Activated CD4-positive, CD25-positive, alpha-beta regulatory T cell treated with anti-CD3 and anti-CD28 coated beads, Interleukin-2, amount 50 U/mL, for 16 hours (primary cell): ENCODE measurements around the gene RASGRP2.

ENCODE experiments used
- DNase-seq: peaks from one replicate; pipeline ENCODE4 v3.0.0-alpha.2; 2020; ENCODE audit warnings: low read depth, low spot score

Gene RASGRP2

GRCh38 chr11:64698427-64698826, 45.5 kb downstream of the RASGRP2 start:
- no peak for DNase-seq

- no peak for DNase-seq
These were observed 46.1 kb downstream of the RASGRP2 start for GRCh38 chr11:64697663-64698375.

GRCh38 chr11:64696045-64696444, 47.9 kb downstream of the RASGRP2 start:
- DNase-seq, result no peak

DNA sequence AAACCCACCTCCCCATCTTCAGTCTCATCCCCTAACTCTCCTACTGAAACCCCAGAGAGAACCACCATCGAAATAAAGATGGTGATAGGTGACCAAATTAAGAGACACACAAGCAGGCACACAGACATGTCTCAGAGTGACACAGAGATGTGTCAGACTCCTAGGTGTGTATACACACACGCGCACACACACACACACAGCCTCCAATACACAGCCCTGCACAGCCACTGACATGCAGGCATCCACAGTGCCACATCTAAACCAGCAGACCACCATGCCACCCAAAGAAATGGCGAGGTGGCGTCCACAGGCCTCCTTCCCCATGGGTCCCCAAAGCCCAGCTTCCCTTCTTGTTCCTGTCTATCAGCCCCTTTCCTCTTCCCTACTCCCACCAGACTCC, 48.4 kb downstream of the RASGRP2 start:
- no peak for DNase-seq

- DNase-seq, result no peak
These were observed 49.0 kb downstream of the RASGRP2 start for GRCh38 chr11:64694821-64695365.

DNA sequence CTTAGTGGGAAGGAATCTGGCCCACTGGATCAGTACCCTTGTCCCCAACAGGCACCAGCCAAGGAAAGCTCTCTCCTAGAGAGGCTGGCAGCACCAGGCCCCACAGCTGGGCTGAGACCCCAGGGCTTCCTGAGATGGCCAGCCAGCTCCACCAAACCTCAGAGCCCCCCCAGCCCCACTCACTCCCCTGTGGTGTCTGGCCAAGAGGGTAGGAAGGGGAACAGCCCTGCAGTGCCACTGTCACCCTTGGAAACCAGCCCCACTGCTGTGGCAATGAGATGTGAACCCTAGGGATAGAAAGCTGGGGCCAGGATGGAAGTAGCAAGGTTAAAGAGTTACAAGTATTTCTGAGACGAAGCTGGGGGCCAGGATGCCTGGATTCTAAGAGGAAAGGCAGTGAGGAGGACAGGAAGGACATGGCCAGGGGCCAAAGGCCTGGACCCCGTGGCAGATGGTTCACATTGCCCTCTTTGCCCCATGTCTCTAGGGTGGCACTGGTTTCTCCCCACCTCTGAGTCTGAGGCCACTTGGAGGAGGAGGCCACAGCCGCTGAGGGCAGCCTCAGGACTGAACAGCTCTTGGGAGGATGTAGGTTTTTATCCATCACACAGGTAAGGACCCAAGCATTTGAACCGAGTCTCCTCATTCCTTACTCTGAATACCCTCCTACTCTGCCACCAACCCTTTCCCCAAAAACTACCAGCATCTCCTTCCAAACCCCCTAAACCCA, 49.8 kb downstream of the RASGRP2 start:
- no peak for DNase-seq

DNA sequence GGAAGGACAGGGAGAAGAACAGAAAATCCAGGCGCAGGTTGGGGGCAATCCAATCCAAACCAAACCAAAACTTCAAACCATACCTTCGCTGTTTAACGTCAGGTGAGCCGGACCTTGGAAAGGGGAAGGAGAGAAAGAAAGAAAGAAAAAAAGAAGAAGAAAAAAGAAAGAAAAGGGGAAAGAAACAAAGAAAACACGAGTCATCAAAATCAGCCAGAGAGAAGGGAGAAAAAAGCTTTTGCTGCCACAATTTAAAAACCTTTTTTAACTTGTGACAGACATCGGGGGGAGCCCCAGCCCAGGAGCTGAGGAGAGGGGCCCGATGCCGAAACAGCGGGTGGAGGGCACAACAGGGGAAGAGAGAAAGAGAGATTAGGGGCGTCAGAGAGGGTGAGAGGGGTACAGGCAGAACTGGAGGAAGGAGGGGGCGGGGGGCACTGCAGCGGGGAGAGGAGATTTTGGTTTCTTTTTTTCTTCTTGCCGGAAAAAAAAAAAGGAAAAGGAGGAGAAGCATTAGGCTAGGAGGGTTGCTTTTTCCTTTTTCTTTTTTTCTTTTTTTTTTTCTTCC, 51.1 kb downstream of the RASGRP2 start:
- no peak for DNase-seq

GRCh38 chr11:64691543-64691942, 52.4 kb downstream of the RASGRP2 start:
- DNase-seq, result no peak

DNA sequence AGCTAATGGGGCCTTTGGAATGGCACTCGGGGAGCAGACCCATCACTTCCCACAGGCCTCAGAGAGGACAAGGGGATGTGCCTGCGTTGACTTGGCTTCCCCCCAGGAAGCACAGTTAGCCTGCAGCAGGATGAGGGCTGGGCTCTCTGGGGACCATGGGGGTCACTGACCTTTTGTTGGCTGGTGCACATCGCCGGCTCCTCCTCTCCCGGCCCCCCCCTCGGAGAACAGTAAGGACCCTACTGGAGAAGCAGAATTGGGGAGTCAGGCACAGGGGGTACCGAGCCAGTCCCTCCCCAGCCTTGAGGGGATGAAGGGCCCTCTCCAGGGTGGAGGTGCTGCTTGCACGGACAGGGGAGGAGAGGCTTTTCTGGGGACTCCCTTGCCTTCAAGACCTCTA, 53.7 kb downstream of the RASGRP2 start:
- no peak for DNase-seq

- peak; percentile 79 for DNase-seq
These were observed 55.4 kb downstream of the RASGRP2 start for GRCh38 chr11:64688534-64688982.

DNA sequence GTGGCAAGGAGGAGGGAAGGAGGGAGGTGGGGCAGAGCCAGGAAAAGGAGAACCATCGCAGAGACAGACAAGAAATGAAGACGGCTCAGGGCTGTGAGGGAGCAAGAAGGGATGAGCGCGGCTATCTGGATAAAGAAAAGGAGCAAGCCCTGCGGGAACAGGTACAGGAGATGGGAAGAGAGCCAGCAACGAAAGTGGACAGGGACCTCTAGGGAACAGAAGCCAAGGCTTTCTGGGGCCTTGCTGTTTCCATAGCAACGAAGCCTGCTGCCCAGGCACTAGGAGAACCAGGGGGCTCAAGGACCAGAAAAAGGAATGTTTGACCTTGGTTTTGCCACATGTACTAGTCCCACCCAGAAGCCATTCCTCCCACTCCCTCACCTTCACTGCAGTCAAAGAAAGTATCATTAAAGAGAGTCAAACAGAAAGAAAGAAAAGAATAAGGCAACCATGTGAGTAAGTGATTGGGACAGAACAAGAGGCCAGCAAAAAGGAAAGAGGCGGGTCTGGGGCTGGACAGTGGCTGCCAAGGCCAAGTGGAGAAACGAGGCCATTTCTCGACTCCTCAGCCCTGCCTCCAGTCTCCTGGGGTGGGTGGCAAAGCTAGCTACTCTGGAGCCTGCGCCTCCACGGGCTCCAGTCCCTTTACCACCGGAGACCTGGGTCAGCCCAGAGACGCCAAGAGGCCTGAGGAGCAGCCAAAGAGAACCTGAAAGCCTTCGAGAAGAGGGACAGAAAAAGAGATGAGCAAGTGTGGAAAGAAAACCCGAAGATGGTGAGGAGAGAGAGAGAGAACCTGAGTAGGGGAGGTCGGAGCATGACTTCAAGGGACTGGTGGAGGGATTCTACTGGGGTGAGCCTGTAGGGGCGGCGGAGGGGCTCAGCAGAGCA, 56.1 kb downstream of the RASGRP2 start:
- DNase-seq, result no peak

DNA sequence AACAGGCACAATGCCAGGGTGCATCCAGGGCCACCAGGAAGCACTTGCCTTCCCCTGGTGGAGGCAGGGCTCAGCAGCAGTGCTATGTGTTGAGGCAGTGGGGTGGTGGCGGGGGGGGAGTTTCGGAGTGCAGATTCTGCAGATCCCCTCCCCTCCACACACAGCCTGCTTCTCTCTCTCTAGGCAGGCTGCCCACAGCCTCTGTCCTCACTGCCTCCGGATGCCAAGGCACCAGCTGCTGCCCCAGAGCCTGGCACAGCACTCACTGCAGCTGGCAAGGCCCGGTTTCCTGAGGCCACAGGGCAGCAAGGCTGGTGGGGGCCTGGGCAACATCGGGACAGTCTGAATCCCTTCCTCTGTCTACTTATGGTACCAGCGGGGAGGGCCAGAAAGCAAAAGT, 56.7 kb downstream of the RASGRP2 start:
- DNase-seq, result no peak

DNA sequence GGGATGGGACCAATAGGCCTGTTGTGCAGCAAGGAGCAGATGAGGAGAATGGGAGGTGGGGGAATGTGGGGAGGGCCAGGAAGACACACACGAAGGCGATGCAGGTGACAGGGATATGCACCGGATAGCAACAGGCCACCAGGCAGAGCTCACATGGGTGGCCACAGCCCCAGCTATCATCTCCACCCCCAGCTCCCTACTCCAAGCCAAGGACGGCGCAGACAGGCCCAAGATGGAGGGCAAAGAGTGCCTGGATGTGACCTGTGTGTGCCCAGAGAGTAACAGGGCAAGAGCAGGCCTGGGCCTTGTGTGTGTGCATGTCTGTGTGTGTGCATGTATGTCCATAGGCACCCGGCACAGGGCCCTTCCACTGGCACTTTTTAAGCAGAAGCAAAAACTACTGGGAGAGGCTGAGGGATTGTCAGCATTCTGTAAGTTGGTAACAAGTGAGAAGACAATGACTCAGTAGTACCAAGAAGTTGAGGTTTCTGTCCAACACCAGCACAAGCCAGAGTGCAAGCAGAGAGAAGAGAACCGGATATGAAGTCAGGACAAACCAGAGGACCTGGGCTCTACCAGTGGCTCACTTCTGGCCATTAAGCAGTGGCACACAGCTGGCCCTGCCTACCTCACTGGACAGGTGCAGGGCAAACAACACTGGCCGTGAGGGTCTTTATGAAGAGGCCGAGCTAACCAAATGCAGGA, 57.3 kb downstream of the RASGRP2 start:
- DNase-seq, result no peak

- no peak for DNase-seq
These were observed 58.4 kb downstream of the RASGRP2 start for GRCh38 chr11:64685536-64685935.

DNA sequence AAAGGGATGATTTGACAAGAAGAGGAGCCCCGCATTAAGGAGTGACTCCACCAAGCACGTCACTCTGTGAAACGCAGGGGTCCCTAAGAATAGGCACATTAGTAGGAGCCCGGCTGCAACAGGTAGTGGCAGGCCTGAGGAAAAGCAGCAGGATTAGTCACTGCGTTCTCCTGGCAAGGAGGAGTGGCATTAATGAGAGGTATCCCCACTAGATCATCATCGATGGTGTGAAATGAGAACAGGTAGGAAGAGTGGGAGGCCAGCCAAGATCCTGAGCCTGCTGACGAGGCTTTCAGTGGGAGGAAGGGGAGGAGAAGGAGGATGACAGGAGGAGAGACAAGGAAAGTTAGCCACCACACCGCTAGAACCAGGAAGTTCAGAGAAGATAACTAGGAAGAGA, 59.6 kb downstream of the RASGRP2 start:
- DNase-seq, result no peak

GRCh38 chr11:64681171-64681570, 62.8 kb downstream of the RASGRP2 start:
- no peak for DNase-seq

DNA sequence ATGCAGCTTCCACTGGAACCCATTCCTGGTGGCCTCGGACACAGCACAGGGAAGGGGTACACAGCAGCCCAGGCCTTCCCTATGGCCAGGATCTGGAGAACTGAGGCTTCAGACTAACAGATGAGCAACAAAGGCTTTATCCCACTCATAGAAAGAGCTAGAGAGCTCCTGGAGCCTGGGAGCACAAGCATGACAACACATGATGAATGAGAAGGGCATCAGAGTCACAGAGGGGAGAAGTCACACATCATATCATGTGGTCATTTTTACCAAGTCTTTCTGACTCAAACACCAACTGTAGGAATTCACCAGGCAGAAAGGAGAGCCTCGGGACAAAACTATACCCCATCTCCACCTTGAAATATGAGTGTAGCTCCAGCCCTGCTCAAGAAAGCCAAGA, 64.1 kb downstream of the RASGRP2 start:
- DNase-seq, result no peak

GRCh38 chr11:64677441-64678023, 66.4 kb downstream of the RASGRP2 start:
- DNase-seq, result no peak
